Peyer's patch (tissue), 4 donors: Measurements from ENCODE around the gene NAV2. TPM values are rescaled to one million over a fixed set of nuclear protein-coding genes. Genes with fewer than 3 reads are reported as not detected.

Source experiments
- DNase-seq, 3 donors: peaks; one replicate each; pipeline ENCODE4 v3.0.0-alpha.2; 2017 to 2019
- H3K27ac ChIP-seq, 4 donors: fragments of 200-600 bp; sonication (generic); one replicate each; pipeline ENCODE4 v1.5.1; 2016 to 2019
- H3K27me3 ChIP-seq, 2 donors: fragments of 200-600 bp; sonication (generic); one replicate each; pipeline ENCODE4 v1.5.1; 2019
- H3K36me3 ChIP-seq, 3 donors: fragments of 200-600 bp; sonication (generic); one replicate each; pipeline ENCODE4 v1.5.1; 2016 to 2019
- H3K4me1 ChIP-seq, 4 donors: fragments of 200-600 bp; sonication (generic); one replicate each; pipeline ENCODE4 v1.5.1; 2016 to 2019
- H3K4me3 ChIP-seq, 4 donors: fragments of 200-600 bp; sonication (generic); 1 replicate in 3 of 4; 2 replicates in 1 of 4; pipeline ENCODE4 v1.5.1; 2016 to 2019; ENCODE audit warnings: mild to moderate bottlenecking in 1 of 4
- H3K9me3 ChIP-seq, 4 donors: fragments of 200-600 bp; sonication (generic); one replicate each; pipeline ENCODE4 v1.5.1; 2016 to 2019; ENCODE audit warnings: mild to moderate bottlenecking in 1 of 4
- CTCF ChIP-seq, 6 experiments: fragments of 450-650 bp in 4 of 6; fragments of 200-600 bp in 2 of 6; sonication (generic) in 1 of 6; IDR thresholded peaks; one replicate each; pipeline ENCODE4 v1.5.1; 2017 to 2019; ENCODE audit warnings: antibody characterized with exemption in 6 of 6, mild to moderate bottlenecking in 3 of 6, moderate library complexity in 1 of 6
- POLR2A ChIP-seq, 2 donors: fragments of 450-650 bp; IDR thresholded peaks; one replicate each; pipeline ENCODE4 v1.5.1; 2017; ENCODE audit warnings: antibody characterized with exemption in 2 of 2, mild to moderate bottlenecking in 2 of 2, moderate library complexity in 2 of 2
- total RNA-seq, 4 donors: library from RNA; depleted of rRNA; stranded (reverse); fragments of >200 nt; gene quantifications; one replicate each; pipeline ENCODE4 v1.1.0, GENCODE V29; 2016

The NAV2 gene
- total RNA-seq, 4 donors from 2014 or later: 6.0 to 48.7 (median 20.1) TPM

- DNase-seq: no peak
- TF ChIP-seq CTCF (IDR thresholded peaks at IDR 0.05): no peak
- no peak for TF ChIP-seq POLR2A (IDR thresholded peaks at IDR 0.05)
- Histone ChIP-seq H3K27ac (no peak overlapping the region), H3K36me3 (no peaks in the 10 kb centered on the region), H3K4me3 (no peak overlapping the region), H3K4me1 (peaks cover 0 to 34% (median 4%) of the 10 kb centered on the region in 4 donors), H3K9me3 (no peaks in the 10 kb centered on the region), H3K27me3 (no peaks in the 10 kb centered on the region)
Measured at GRCh38 chr11:19792510-19792909, 79.9 kb downstream of the NAV2 start.

GRCh38 chr11:19793326-19793725 is 80.7 kb downstream of the NAV2 start:
- Histone ChIP-seq H3K27ac (no peak overlapping the region), H3K9me3 (no peaks in the 10 kb centered on the region), H3K36me3 (no peaks in the 10 kb centered on the region), H3K4me1 (peaks cover 0 to 34% (median 4%) of the 10 kb centered on the region in 4 donors), H3K27me3 (no peaks in the 10 kb centered on the region), H3K4me3 (no peak overlapping the region)
- DNase-seq: no peak
- TF ChIP-seq CTCF (IDR thresholded peaks at IDR 0.05) (no peak), POLR2A (IDR thresholded peaks at IDR 0.05) (no peak)

- H3K27me3 ChIP-seq: no peaks in the 10 kb centered on the region
- no peak overlapping the region for H3K4me3 ChIP-seq
- no peak for TF ChIP-seq CTCF (IDR thresholded peaks at IDR 0.05)
- no peak for TF ChIP-seq POLR2A (IDR thresholded peaks at IDR 0.05)
- H3K36me3 ChIP-seq: no peaks in the 10 kb centered on the region
- no peak overlapping the region for H3K27ac ChIP-seq
- no peak for DNase-seq
- no peaks in the 10 kb centered on the region for H3K9me3 ChIP-seq
- H3K4me1 ChIP-seq: peaks cover 0 to 33% (median 4%) of the 10 kb centered on the region in 4 donors
Measured at GRCh38 chr11:19794161-19794560, 81.5 kb downstream of the NAV2 start.

- H3K4me1 ChIP-seq: peaks cover 0 to 23% (median 3%) of the 10 kb centered on the region in 4 donors
- H3K27ac ChIP-seq: no peak overlapping the region
- H3K27me3 ChIP-seq: no peaks in the 10 kb centered on the region
- TF ChIP-seq POLR2A (IDR thresholded peaks at IDR 0.05) (no peak), CTCF (IDR thresholded peaks at IDR 0.05) (no peak)
- no peak for DNase-seq
- no peaks in the 10 kb centered on the region for H3K36me3 ChIP-seq
- H3K4me3 ChIP-seq: no peak overlapping the region
- H3K9me3 ChIP-seq: no peaks in the 10 kb centered on the region
Measured at GRCh38 chr11:19795082-19795481, 82.4 kb downstream of the NAV2 start.

- Histone ChIP-seq H3K27me3 (no peaks in the 10 kb centered on the region), H3K4me1 (peaks cover 0 to 18% (median 0%) of the 10 kb centered on the region in 4 donors), H3K9me3 (no peaks in the 10 kb centered on the region), H3K27ac (no peak overlapping the region), H3K4me3 (no peak overlapping the region), H3K36me3 (no peaks in the 10 kb centered on the region)
- DNase-seq: no peak
- TF ChIP-seq POLR2A (IDR thresholded peaks at IDR 0.05): no peak
- TF ChIP-seq CTCF (IDR thresholded peaks at IDR 0.05): peak in 3 of 6 experiments; percentile 10 to 19 (median 14)
Measured at GRCh38 chr11:19800162-19800561, 87.5 kb downstream of the NAV2 start.
